Effector memory CD4-positive, alpha-beta T cell (primary cell): ENCODE measurements around the gene SDCCAG8.

Experiments
- DNase-seq, 3 donors: peaks; one replicate each; pipeline ENCODE4 v3.0.0-alpha.2; 2020
- H3K27ac ChIP-seq: 2 replicates; pipeline ENCODE4 v1.7.0; 2013; ENCODE audit warnings: mild to moderate bottlenecking, low read length, moderate library complexity; ENCODE audit not compliant: insufficient read depth, poor library complexity, severe bottlenecking
- H3K27me3 ChIP-seq: replicated peaks from 2 replicates; pipeline ENCODE4 v1.7.0; 2013; ENCODE audit warnings: mild to moderate bottlenecking, low read length; ENCODE audit not compliant: insufficient read depth, control insufficient read depth, poor library complexity, severe bottlenecking
- H3K36me3 ChIP-seq: 2 replicates; pipeline ENCODE4 v1.7.0; 2013; ENCODE audit warnings: mild to moderate bottlenecking, low read length, moderate library complexity; ENCODE audit not compliant: control insufficient read depth, insufficient read depth
- H3K4me1 ChIP-seq: 2 replicates; pipeline ENCODE4 v1.7.0; 2013; ENCODE audit warnings: low read length, mild to moderate bottlenecking; ENCODE audit not compliant: control insufficient read depth, insufficient read depth, poor library complexity, severe bottlenecking
- H3K4me3 ChIP-seq: 2 replicates; pipeline ENCODE4 v1.7.0; 2013; ENCODE audit warnings: low read length, low read depth, mild to moderate bottlenecking; ENCODE audit not compliant: insufficient read depth, poor library complexity, severe bottlenecking
- H3K9me3 ChIP-seq: 2 replicates; pipeline ENCODE4 v1.7.0; 2013; ENCODE audit warnings: mild to moderate bottlenecking, low read length, moderate library complexity; ENCODE audit not compliant: control insufficient read depth

SDCCAG8 gene

GRCh38 chr1:243507672-243508302, 251.9 kb downstream of the SDCCAG8 start:
- no peaks in the 10 kb centered on the region for H3K4me1 ChIP-seq
- H3K9me3 ChIP-seq = no peaks in the 10 kb centered on the region
- no peak for DNase-seq
- H3K27me3 ChIP-seq = no peaks in the 10 kb centered on the region
- no peak overlapping the region for H3K27ac ChIP-seq
- peaks cover 38% of the 10 kb centered on the region for H3K36me3 ChIP-seq
- H3K4me3 ChIP-seq = no peak overlapping the region

GRCh38 chr1:243508303-243508713, 252.5 kb downstream of the SDCCAG8 start:
- Histone ChIP-seq H3K27ac (no peak overlapping the region), H3K4me3 (no peak overlapping the region)
- DNase-seq = no peak

GRCh38 chr1:243508943-243509342, 253.1 kb downstream of the SDCCAG8 start:
- Histone ChIP-seq H3K4me3 (no peak overlapping the region), H3K27ac (no peak overlapping the region), H3K36me3 (peaks cover 31% of the 10 kb centered on the region), H3K27me3 (no peaks in the 10 kb centered on the region), H3K4me1 (no peaks in the 10 kb centered on the region), H3K9me3 (no peaks in the 10 kb centered on the region)
- no peak for DNase-seq

More at GRCh38 chr1:243508303-243508713, 252.5 kb downstream of the SDCCAG8 start:
- peaks cover 32% of the 10 kb centered on the region for H3K36me3 ChIP-seq
- no peaks in the 10 kb centered on the region for H3K9me3 ChIP-seq
- no peaks in the 10 kb centered on the region for H3K4me1 ChIP-seq
- no peaks in the 10 kb centered on the region for H3K27me3 ChIP-seq

GRCh38 chr1:243510928-243511327, 255.1 kb downstream of the SDCCAG8 start:
- H3K27ac ChIP-seq = no peak overlapping the region
- H3K4me1 ChIP-seq = no peaks in the 10 kb centered on the region
- no peak overlapping the region for H3K4me3 ChIP-seq
- H3K27me3 ChIP-seq = no peaks in the 10 kb centered on the region
- H3K9me3 ChIP-seq = no peaks in the 10 kb centered on the region
- DNase-seq = no peak
- H3K36me3 ChIP-seq = peaks cover 24% of the 10 kb centered on the region

- H3K4me3 ChIP-seq = no peak overlapping the region
- H3K27me3 ChIP-seq = no peaks in the 10 kb centered on the region
- H3K27ac ChIP-seq = no peak overlapping the region
- H3K4me1 ChIP-seq = no peaks in the 10 kb centered on the region
- H3K36me3 ChIP-seq = peaks cover 14% of the 10 kb centered on the region
- DNase-seq = no peak
- no peaks in the 10 kb centered on the region for H3K9me3 ChIP-seq
Observed at GRCh38 chr1:243513726-243514491, 258.1 kb downstream of the SDCCAG8 start.

- Histone ChIP-seq H3K27me3 (no peaks in the 10 kb centered on the region), H3K4me3 (no peak overlapping the region), H3K9me3 (no peaks in the 10 kb centered on the region), H3K4me1 (no peaks in the 10 kb centered on the region), H3K36me3 (peaks cover 14% of the 10 kb centered on the region), H3K27ac (no peak overlapping the region)
- DNase-seq = no peak
Observed at GRCh38 chr1:243514927-243515326, 259.1 kb downstream of the SDCCAG8 start.

GRCh38 chr1:243520831-243521230, 265.0 kb downstream of the SDCCAG8 start:
- Histone ChIP-seq H3K4me1 (no peaks in the 10 kb centered on the region), H3K9me3 (no peaks in the 10 kb centered on the region), H3K27ac (no peak overlapping the region), H3K36me3 (peaks cover 3% of the 10 kb centered on the region), H3K27me3 (no peaks in the 10 kb centered on the region), H3K4me3 (no peak overlapping the region)
- DNase-seq = no peak

GRCh38 chr1:243523766-243524165, 267.9 kb downstream of the SDCCAG8 start:
- H3K36me3 ChIP-seq = peaks cover 3% of the 10 kb centered on the region
- H3K4me3 ChIP-seq = no peak overlapping the region
- no peak overlapping the region for H3K27ac ChIP-seq
- no peak for DNase-seq
- H3K9me3 ChIP-seq = no peaks in the 10 kb centered on the region
- H3K4me1 ChIP-seq = no peaks in the 10 kb centered on the region
- H3K27me3 ChIP-seq = no peaks in the 10 kb centered on the region

- H3K9me3 ChIP-seq = no peaks in the 10 kb centered on the region
- no peak overlapping the region for H3K27ac ChIP-seq
- peaks cover 3% of the 10 kb centered on the region for H3K36me3 ChIP-seq
- H3K4me1 ChIP-seq = no peaks in the 10 kb centered on the region
- no peaks in the 10 kb centered on the region for H3K27me3 ChIP-seq
- no peak for DNase-seq
- no peak overlapping the region for H3K4me3 ChIP-seq
Observed at GRCh38 chr1:243525085-243525487, 269.2 kb downstream of the SDCCAG8 start.

GRCh38 chr1:243526180-243526579, 270.3 kb downstream of the SDCCAG8 start:
- H3K4me1 ChIP-seq = no peaks in the 10 kb centered on the region
- no peak overlapping the region for H3K27ac ChIP-seq
- H3K36me3 ChIP-seq = peaks cover 5% of the 10 kb centered on the region
- no peaks in the 10 kb centered on the region for H3K27me3 ChIP-seq
- H3K4me3 ChIP-seq = no peak overlapping the region
- no peak for DNase-seq
- H3K9me3 ChIP-seq = no peaks in the 10 kb centered on the region
